ENCODE measurements around the gene KIF1A.

DNA sequence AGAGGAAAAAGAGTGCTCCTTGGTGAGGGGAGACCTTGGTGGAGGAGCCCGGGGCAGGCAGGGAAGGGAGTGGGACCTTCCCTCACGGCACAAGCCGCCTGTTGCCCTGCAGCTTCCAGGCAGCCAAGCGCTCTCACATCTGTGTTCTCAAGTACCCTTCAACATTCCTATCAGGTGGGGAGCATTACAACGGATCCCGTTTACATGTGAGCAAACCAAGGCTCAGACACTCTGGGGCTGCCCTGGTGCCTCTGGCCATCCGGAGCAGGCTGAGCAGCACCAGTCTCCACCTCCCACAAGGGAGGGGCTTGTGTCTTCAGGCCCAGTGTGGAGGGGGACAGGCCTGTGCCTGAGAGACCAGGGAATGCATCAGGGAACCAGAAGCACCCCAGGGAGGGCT is 70.5 kb downstream of the KIF1A start:
- TF ChIP-seq, protein P1, sequence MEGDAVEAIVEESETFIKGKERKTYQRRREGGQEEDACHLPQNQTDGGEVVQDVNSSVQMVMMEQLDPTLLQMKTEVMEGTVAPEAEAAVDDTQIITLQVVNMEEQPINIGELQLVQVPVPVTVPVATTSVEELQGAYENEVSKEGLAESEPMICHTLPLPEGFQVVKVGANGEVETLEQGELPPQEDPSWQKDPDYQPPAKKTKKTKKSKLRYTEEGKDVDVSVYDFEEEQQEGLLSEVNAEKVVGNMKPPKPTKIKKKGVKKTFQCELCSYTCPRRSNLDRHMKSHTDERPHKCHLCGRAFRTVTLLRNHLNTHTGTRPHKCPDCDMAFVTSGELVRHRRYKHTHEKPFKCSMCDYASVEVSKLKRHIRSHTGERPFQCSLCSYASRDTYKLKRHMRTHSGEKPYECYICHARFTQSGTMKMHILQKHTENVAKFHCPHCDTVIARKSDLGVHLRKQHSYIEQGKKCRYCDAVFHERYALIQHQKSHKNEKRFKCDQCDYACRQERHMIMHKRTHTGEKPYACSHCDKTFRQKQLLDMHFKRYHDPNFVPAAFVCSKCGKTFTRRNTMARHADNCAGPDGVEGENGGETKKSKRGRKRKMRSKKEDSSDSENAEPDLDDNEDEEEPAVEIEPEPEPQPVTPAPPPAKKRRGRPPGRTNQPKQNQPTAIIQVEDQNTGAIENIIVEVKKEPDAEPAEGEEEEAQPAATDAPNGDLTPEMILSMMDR (IDR thresholded peaks at IDR 0.05; ENCODE audit: low read length) = no peak
- no peak for TF ChIP-seq EZH2 (IDR thresholded peaks at IDR 0.05; ENCODE audit: borderline replicate concordance, low read length)

Measured in OCI-LY1 (cell line).